ENCODE data around the gene TMEM236. TPM values are rescaled to one million over a fixed set of nuclear protein-coding genes. Genes with fewer than 3 reads are reported as not detected.

Gene TMEM236
- total RNA-seq, 2 experiments from 2014 or later = not detected

GRCh38 chr10:17709492-17709891 is 42.5 kb upstream of the TMEM236 start:
- Histone ChIP-seq H3K4me1 (ENCODE audit: insufficient read depth, low read length, poor library complexity, severe bottlenecking) (no peaks in the 10 kb centered on the region), H2AFZ (ENCODE audit: low read length) (no peak overlapping the region), H3K79me2 (ENCODE audit: insufficient read depth, low read depth, low read length) (no peaks in the 10 kb centered on the region), H3K9me2 (ENCODE audit: insufficient read depth, low read length) (no peaks in the 10 kb centered on the region), H3K27ac (ENCODE audit: low read depth, low read length, poor library complexity, severe bottlenecking) (no peak overlapping the region), H3K4me3 (ENCODE audit: low read depth, low read length, poor library complexity, severe bottlenecking) (no peak overlapping the region), H3K36me3 (ENCODE audit: insufficient read depth, low read length) (peaks cover 28% of the 10 kb centered on the region; the same call in 1 of the 2 replicates), H4K20me1 (ENCODE audit: insufficient read depth, low read length) (no peaks in the 10 kb centered on the region), H3K9me3 (ENCODE audit: low read length) (no peaks in the 10 kb centered on the region), H3K4me2 (ENCODE audit: low read length) (no peak overlapping the region)
- TF ChIP-seq EZH2phosphoT487 (IDR thresholded peaks at IDR 0.05; ENCODE audit: borderline replicate concordance, low read depth, low read length) = no peak
- TF ChIP-seq CTCF (conservative IDR thresholded peaks at IDR 0.05; ENCODE audit: low read length) = no peak
- intact Hi-C loops (cut with micrococcal nuclease; ENCODE audit: unreplicated experiment) = no loop called here
- no TSS peak for BruUV-seq (replicated peaks)
- no peak for DNase-seq (ENCODE audit: low spot score)
- ChIA-PET POLR2A (interaction anchor here (0.6 to 0.7 kb wide), 2 partner anchors 98 to 950 kb away, joined by 3 to 5 read pairs; partner anchors contain the start of gene ARL5B), CTCF (ENCODE audit: unreplicated experiment) (no interaction called here)

GRCh38 chr10:17710181-17710580 is 41.8 kb upstream of the TMEM236 start:
- peaks cover 33% of the 10 kb centered on the region; the same call in 1 of the 2 replicates for H3K36me3 ChIP-seq (ENCODE audit: insufficient read depth, low read length)

More at GRCh38 chr10:17710181-17710580, 41.8 kb upstream of the TMEM236 start:
- DNase-seq (ENCODE audit: low spot score) = no peak
- Histone ChIP-seq H3K9me2 (ENCODE audit: insufficient read depth, low read length) (no peaks in the 10 kb centered on the region), H3K4me1 (ENCODE audit: insufficient read depth, low read length, poor library complexity, severe bottlenecking) (no peaks in the 10 kb centered on the region), H3K79me2 (ENCODE audit: insufficient read depth, low read depth, low read length) (no peaks in the 10 kb centered on the region), H2AFZ (ENCODE audit: low read length) (no peak overlapping the region), H3K9me3 (ENCODE audit: low read length) (no peaks in the 10 kb centered on the region), H4K20me1 (ENCODE audit: insufficient read depth, low read length) (no peaks in the 10 kb centered on the region), H3K4me2 (ENCODE audit: low read length) (no peak overlapping the region), H3K27ac (ENCODE audit: low read depth, low read length, poor library complexity, severe bottlenecking) (no peak overlapping the region), H3K4me3 (ENCODE audit: low read depth, low read length, poor library complexity, severe bottlenecking) (no peak overlapping the region)
- intact Hi-C loops (cut with micrococcal nuclease; ENCODE audit: unreplicated experiment) = no loop called here
- CTCF ChIA-PET (ENCODE audit: unreplicated experiment) = no interaction called here
- TF ChIP-seq CTCF (conservative IDR thresholded peaks at IDR 0.05; ENCODE audit: low read length) = no peak
- TF ChIP-seq EZH2phosphoT487 (IDR thresholded peaks at IDR 0.05; ENCODE audit: borderline replicate concordance, low read depth, low read length) = no peak
- BruUV-seq (replicated peaks) = no TSS peak
- POLR2A ChIA-PET = interaction anchor here (0.6 to 0.7 kb wide), 3 partner anchors 52 to 949 kb away, joined by 3 to 5 read pairs (median 5); partner anchors contain the start of gene ARL5B

All from OCI-LY7 (cell line).